Measurements from ENCODE around the gene RHBDF1.
A peak's percentile ranks its signal among the peaks of the same experiment; 100 is the strongest.
"Not testable (repeated sequence)": the region's sequence is repeated elsewhere in the genome, so short reads cannot be mapped to it uniquely, and the experiment has no call there.

RHBDF1 gene

GRCh38 chr16:33877-34647 lies 38.4 kb downstream of the RHBDF1 start:
- no peak for DNase-seq

- DNase-seq, result not testable (repeated sequence)
Observed at GRCh38 chr16:33154-33876, 39.1 kb downstream of the RHBDF1 start.

GRCh38 chr16:30627-31026 lies 41.8 kb downstream of the RHBDF1 start:
- DNase-seq, result not testable (repeated sequence)

- DNase-seq, result not testable (repeated sequence)
Observed at GRCh38 chr16:25926-26348, 46.5 kb downstream of the RHBDF1 start.

GRCh38 chr16:24151-24550 lies 48.3 kb downstream of the RHBDF1 start:
- not testable (repeated sequence) for DNase-seq

GRCh38 chr16:20886-21285 lies 51.5 kb downstream of the RHBDF1 start:
- not testable (repeated sequence) for DNase-seq

- not testable (repeated sequence) for DNase-seq
Observed at GRCh38 chr16:17062-17765, 55.2 kb downstream of the RHBDF1 start.

GRCh38 chr16:10772-11171 lies 61.7 kb downstream of the RHBDF1 start:
- DNase-seq, result peak; percentile 75

GRCh38 chr16:9903-10665 lies 62.3 kb downstream of the RHBDF1 start:
- peak; percentile 38 for DNase-seq

All from NCI-H510A treated with DMSO at 0.1 percent for 48 hours (cell line).